Keratinocyte (primary cell): ENCODE results near the gene TEP1. TPM values are rescaled to one million over a fixed set of nuclear protein-coding genes. Genes with fewer than 3 reads are reported as not detected.

Experiments
- DNase-seq: peaks from one replicate; pipeline ENCODE4 v3.0.0-alpha.2; 2011; ENCODE audit warnings: low read depth, missing footprints, low spot score
- FAIRE-seq: peaks from 2 replicates; lab custom pipeline; 2011; peaks lifted over from hg19 to GRCh38; lab: Jason Lieb, UNC
- H2AFZ ChIP-seq: 2 replicates; pipeline ENCODE4 v1.6.0; 2012; ENCODE audit warnings: low read length, control low read depth, inconsistent platforms; ENCODE audit not compliant: control insufficient read depth
- H3K27ac ChIP-seq: 2 replicates; pipeline ENCODE4 v1.5.1; 2011; ENCODE audit warnings: low read length; ENCODE audit not compliant: control insufficient read depth, insufficient read depth
- H3K27me3 ChIP-seq: 3 replicates; pipeline ENCODE4 v1.6.0; 2011; ENCODE audit warnings: low read length; ENCODE audit not compliant: control insufficient read depth, insufficient read depth; ENCODE audit errors: extremely low read depth
- H3K36me3 ChIP-seq, 2 experiments: 2 replicates in 1 of 2; 3 replicates in 1 of 2; pipeline ENCODE4 v1.5.1; 2011; ENCODE audit warnings: low read length in 2 of 2, mild to moderate bottlenecking in 1 of 2; ENCODE audit not compliant: control insufficient read depth in 2 of 2, insufficient read depth in 2 of 2; ENCODE audit errors: extremely low read depth in 1 of 2
- H3K4me1 ChIP-seq: 3 replicates; pipeline ENCODE4 v1.5.1; 2011; ENCODE audit warnings: low read length; ENCODE audit not compliant: control insufficient read depth, insufficient read depth; ENCODE audit errors: extremely low read depth
- H3K4me2 ChIP-seq: 3 replicates; pipeline ENCODE4 v1.6.0; 2011; ENCODE audit warnings: low read depth, low read length; ENCODE audit not compliant: control insufficient read depth, insufficient read depth; ENCODE audit errors: extremely low read depth
- H3K4me3 ChIP-seq, 3 experiments: fragments of 200-600 bp in 1 of 3; sonication (generic) in 1 of 3; 2 replicates in 2 of 3; 3 replicates in 1 of 3; pipeline ENCODE4 v1.5.1; 2011 to 2016; ENCODE audit warnings: low read length in 3 of 3, mild to moderate bottlenecking in 3 of 3, control low read depth in 2 of 3, inconsistent platforms in 1 of 3, low read depth in 1 of 3, mixed read lengths in 1 of 3, mixed run types in 1 of 3, moderate library complexity in 1 of 3; ENCODE audit not compliant: control insufficient read depth in 2 of 3, insufficient read depth in 2 of 3; ENCODE audit errors: extremely low read depth in 1 of 3
- H3K79me2 ChIP-seq: 2 replicates; pipeline ENCODE4 v1.6.0; 2012; ENCODE audit warnings: low read length; ENCODE audit not compliant: control insufficient read depth, insufficient read depth
- H3K9ac ChIP-seq: 3 replicates; pipeline ENCODE4 v1.6.0; 2011; ENCODE audit warnings: low read length; ENCODE audit not compliant: control insufficient read depth, insufficient read depth; ENCODE audit errors: extremely low read depth
- H3K9me1 ChIP-seq: 3 replicates; pipeline ENCODE4 v1.6.0; 2011; ENCODE audit warnings: low read length; ENCODE audit not compliant: control insufficient read depth, insufficient read depth; ENCODE audit errors: extremely low read depth
- H3K9me3 ChIP-seq: 2 replicates; pipeline ENCODE4 v1.5.1; 2012; ENCODE audit warnings: low read depth, low read length; ENCODE audit not compliant: control insufficient read depth
- H4K20me1 ChIP-seq: 3 replicates; pipeline ENCODE4 v1.6.0; 2011; ENCODE audit warnings: low read length; ENCODE audit not compliant: control insufficient read depth, insufficient read depth; ENCODE audit errors: extremely low read depth
- EZH2 ChIP-seq: IDR thresholded peaks from one replicate; pipeline ENCODE4 v1.6.1; 2012; ENCODE audit warnings: inconsistent platforms, mild to moderate bottlenecking, low read length, moderate library complexity
- dilution Hi-C: fragments of 300-500 bp; cut with MboI; formaldehyde crosslinking; loops from one replicate; pipeline ENCODE4 v1.7.0; 2020; ENCODE audit warnings: low sequenced_read_pairs; ENCODE audit not compliant: extremely low pct_ligation_motif_present
- polyA plus RNA-seq, 5 experiments: library from polyadenylated mRNA; depleted of rRNA in 3 of 5; stranded (reverse) in 3 of 5; stranded (forward) in 1 of 5; unstranded in 1 of 5; fragments of >200 nt; gene quantifications; 1 replicate in 1 of 5; 2 replicates in 3 of 5; 3 replicates in 1 of 5; pipeline versions ENCODE4 v1.2.1 to v1.2.3, GENCODE V29; 2011 to 2012; ENCODE audit warnings: missing spikeins in 2 of 5, low read depth in 1 of 5, low replicate concordance in 1 of 5
- TF ChIP-seq, protein P1 (sequence below), 3 experiments: IDR thresholded peaks in 1 of 3; conservative IDR thresholded peaks in 1 of 3; optimal IDR thresholded peaks in 1 of 3; 2 replicates in 2 of 3; 3 replicates in 1 of 3; pipeline versions ENCODE3 to v1.5.1; 2011; ENCODE audit warnings: low read length in 3 of 3, mild to moderate bottlenecking in 3 of 3, moderate library complexity in 2 of 3, control low read depth in 1 of 3, inconsistent platforms in 1 of 3; ENCODE audit not compliant: insufficient read depth in 2 of 3; ENCODE audit errors: extremely low read depth in 1 of 3

TEP1 gene
- polyA plus RNA-seq, 1 donor (not counting 4 experiments of a cell fraction or from before 2014, with no cell fraction given), result 16.6 TPM

DNA sequence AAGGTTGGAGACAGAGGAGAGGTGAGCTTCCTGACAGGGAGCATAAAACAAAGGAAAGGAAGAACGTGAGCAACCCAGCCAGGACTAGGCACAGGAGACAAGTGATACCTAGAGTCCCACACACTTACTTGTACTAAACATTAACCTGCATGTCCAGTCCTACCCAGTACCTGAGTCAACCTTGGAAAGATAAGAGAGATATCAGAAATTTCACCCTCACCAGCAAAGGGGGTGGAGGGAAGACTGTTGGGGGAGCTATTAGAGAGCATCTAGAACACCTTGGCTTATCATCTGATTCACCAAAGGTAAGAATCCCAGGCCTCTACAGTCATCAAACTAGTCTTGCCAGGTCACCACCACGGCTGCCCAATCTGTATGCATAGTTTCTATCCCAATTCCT, 11.6 kb upstream of the TEP1 start:
- dilution Hi-C loops, result no loop called here
- FAIRE-seq, result no peak
- no peak overlapping the region for H3K4me3 ChIP-seq

DNA sequence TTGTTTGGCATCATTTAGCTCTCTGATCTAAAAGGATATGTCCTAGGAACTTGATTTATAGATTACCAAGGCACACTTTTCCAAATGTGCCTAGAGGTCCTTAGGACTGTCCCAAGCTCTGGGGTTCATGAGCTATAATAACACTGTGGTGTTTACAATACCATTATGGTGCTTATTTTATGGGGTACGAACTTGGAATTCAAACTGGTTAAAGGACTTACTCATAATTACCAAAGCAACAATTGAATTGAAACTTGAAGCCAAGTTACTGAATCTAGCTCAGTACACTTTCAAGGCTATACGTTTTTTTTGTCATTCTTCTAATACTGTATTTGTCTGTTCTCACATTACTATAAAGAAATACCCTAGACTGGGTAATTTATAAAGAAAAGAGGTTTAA, 9.6 kb upstream of the TEP1 start:
- H3K9me1 ChIP-seq, result no peaks in the 10 kb centered on the region
- no peak overlapping the region for H3K4me3 ChIP-seq
- no peaks in the 10 kb centered on the region for H3K9me3 ChIP-seq
- no peak overlapping the region for H3K4me2 ChIP-seq
- dilution Hi-C loops, result no loop called here
- H3K4me1 ChIP-seq, result peaks cover 7% of the 10 kb centered on the region
- FAIRE-seq, result no peak
- H3K79me2 ChIP-seq, result no peaks in the 10 kb centered on the region
- H3K36me3 ChIP-seq, result no peaks in the 10 kb centered on the region
- H3K27me3 ChIP-seq, result no peaks in the 10 kb centered on the region
- TF ChIP-seq, protein P1, sequence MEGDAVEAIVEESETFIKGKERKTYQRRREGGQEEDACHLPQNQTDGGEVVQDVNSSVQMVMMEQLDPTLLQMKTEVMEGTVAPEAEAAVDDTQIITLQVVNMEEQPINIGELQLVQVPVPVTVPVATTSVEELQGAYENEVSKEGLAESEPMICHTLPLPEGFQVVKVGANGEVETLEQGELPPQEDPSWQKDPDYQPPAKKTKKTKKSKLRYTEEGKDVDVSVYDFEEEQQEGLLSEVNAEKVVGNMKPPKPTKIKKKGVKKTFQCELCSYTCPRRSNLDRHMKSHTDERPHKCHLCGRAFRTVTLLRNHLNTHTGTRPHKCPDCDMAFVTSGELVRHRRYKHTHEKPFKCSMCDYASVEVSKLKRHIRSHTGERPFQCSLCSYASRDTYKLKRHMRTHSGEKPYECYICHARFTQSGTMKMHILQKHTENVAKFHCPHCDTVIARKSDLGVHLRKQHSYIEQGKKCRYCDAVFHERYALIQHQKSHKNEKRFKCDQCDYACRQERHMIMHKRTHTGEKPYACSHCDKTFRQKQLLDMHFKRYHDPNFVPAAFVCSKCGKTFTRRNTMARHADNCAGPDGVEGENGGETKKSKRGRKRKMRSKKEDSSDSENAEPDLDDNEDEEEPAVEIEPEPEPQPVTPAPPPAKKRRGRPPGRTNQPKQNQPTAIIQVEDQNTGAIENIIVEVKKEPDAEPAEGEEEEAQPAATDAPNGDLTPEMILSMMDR (optimal IDR thresholded peaks at IDR 0.05 in 1 of 3, IDR thresholded peaks at IDR 0.05 in 1 of 3, conservative IDR thresholded peaks at IDR 0.05 in 1 of 3; ENCODE audit: extremely low read depth in 1 of 3, insufficient read depth in 2 of 3, low read length in 3 of 3), result no peak
- no peak for TF ChIP-seq EZH2
- no peak overlapping the region for H2AFZ ChIP-seq
- H3K27ac ChIP-seq, result no peak overlapping the region
- H3K9ac ChIP-seq, result no peak overlapping the region
- DNase-seq, result no peak
- no peaks in the 10 kb centered on the region for H4K20me1 ChIP-seq

More for the DNA sequence above, 11.6 kb upstream of the TEP1 start:
- no peak for DNase-seq
- no peaks in the 10 kb centered on the region for H3K79me2 ChIP-seq
- no peaks in the 10 kb centered on the region for H3K9me1 ChIP-seq
- H3K9me3 ChIP-seq, result no peaks in the 10 kb centered on the region
- H3K36me3 ChIP-seq, result no peaks in the 10 kb centered on the region
- no peaks in the 10 kb centered on the region for H3K27me3 ChIP-seq
- no peak overlapping the region for H3K27ac ChIP-seq
- H4K20me1 ChIP-seq, result no peaks in the 10 kb centered on the region
- peaks cover 7% of the 10 kb centered on the region for H3K4me1 ChIP-seq
- H3K4me2 ChIP-seq, result no peak overlapping the region
- no peak for TF ChIP-seq EZH2
- H2AFZ ChIP-seq, result no peak overlapping the region
- H3K9ac ChIP-seq, result no peak overlapping the region

DNA sequence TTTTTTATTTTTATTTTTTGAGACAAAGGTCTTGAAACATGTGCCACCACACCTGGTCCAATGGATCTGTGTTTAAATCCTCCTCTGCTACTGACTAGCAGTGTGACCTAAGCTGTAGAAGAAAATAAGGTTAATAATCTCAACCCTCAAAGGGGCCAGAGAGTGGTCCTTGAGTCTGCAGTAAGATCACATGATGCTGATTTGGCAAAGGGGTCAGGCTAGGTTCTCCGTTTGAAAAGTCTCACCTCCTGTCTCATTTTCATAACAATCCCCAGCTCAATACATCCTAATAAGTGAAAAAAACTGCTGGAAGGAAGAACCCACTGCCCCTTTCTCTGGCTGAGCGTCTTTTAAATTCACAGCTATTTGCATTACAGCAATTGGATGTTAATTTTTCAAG, 8.0 kb upstream of the TEP1 start:
- no peak overlapping the region for H3K4me2 ChIP-seq
- no peaks in the 10 kb centered on the region for H3K9me3 ChIP-seq
- no peak overlapping the region for H2AFZ ChIP-seq
- H3K79me2 ChIP-seq, result no peaks in the 10 kb centered on the region
- no peak for DNase-seq
- no peaks in the 10 kb centered on the region for H3K9me1 ChIP-seq
- no peak overlapping the region for H3K9ac ChIP-seq
- dilution Hi-C loops, result no loop called here
- FAIRE-seq, result no peak
- H4K20me1 ChIP-seq, result no peaks in the 10 kb centered on the region
- no peaks in the 10 kb centered on the region for H3K4me1 ChIP-seq
- H3K27ac ChIP-seq, result no peak overlapping the region
- no peaks in the 10 kb centered on the region for H3K27me3 ChIP-seq
- no peaks in the 10 kb centered on the region for H3K36me3 ChIP-seq
- TF ChIP-seq, protein P1 (optimal IDR thresholded peaks at IDR 0.05 in 1 of 3, IDR thresholded peaks at IDR 0.05 in 1 of 3, conservative IDR thresholded peaks at IDR 0.05 in 1 of 3; ENCODE audit: extremely low read depth in 1 of 3, insufficient read depth in 2 of 3, low read length in 3 of 3), result no peak
- TF ChIP-seq EZH2, result no peak
- H3K4me3 ChIP-seq, result no peak overlapping the region
